B cell (primary cell): Measurements from ENCODE around the gene GCSAML.

ENCODE experiments used
- CTCF ChIP-seq: fragments of 200-600 bp; IDR thresholded peaks from one replicate; pipeline ENCODE4 v1.8.0; 2022; ENCODE audit warnings: antibody characterized with exemption, mild to moderate bottlenecking
- EZH2 ChIP-seq: IDR thresholded peaks from 2 replicates; pipeline ENCODE4 v1.6.1; 2012; ENCODE audit warnings: borderline replicate concordance, low read depth, mild to moderate bottlenecking, moderate library complexity, low read length; ENCODE audit not compliant: insufficient read depth, poor library complexity, severe bottlenecking

GRCh38 chr1:247561711-247562110 is 12.8 kb downstream of the GCSAML start:
- no peak for TF ChIP-seq CTCF
- no peak for TF ChIP-seq EZH2
